SK-MEL-5 (cell line): Measurements from ENCODE around the gene EPHA8. TPM values are rescaled to one million over a fixed set of nuclear protein-coding genes. Genes with fewer than 3 reads are reported as not detected.

ENCODE experiments used
- DNase-seq: peaks from one replicate; pipeline ENCODE4 v3.0.0-alpha.2; 2016; ENCODE audit warnings: low read depth, low spot score
- in situ Hi-C: cut with HindIII; loops from 2 replicates; pipeline ENCODE4 v1.10.0; 2016; ENCODE audit warnings: low sequenced_read_pairs, high pct_unique_total_duplicates, low pct_unique_long_range_greater_than_20kb
- polyA plus RNA-seq, 2 experiments: library from polyadenylated mRNA; depleted of rRNA; stranded (reverse); fragments of >200 nt; gene quantifications; 2 replicates each; pipeline ENCODE4 v1.2.3, GENCODE V29; 2015
- total RNA-seq: library from RNA; depleted of rRNA; stranded (reverse); fragments of >200 nt; shearing (Covaris generic); gene quantifications from 2 replicates; pipeline ENCODE4 v1.2.3, GENCODE V29; 2014; rRNA removed

The EPHA8 gene
- 0.29 TPM in 1 of 2 replicates, not detected in the other for total RNA-seq
- 0.21 TPM in 1 of 2 replicates, not detected in the other for polyA plus RNA-seq (2015; cell fraction: cytosol; rRNA removed)
- polyA plus RNA-seq (2015; cell fraction: nucleus; rRNA removed), result not detected in 2 replicates

DNA sequence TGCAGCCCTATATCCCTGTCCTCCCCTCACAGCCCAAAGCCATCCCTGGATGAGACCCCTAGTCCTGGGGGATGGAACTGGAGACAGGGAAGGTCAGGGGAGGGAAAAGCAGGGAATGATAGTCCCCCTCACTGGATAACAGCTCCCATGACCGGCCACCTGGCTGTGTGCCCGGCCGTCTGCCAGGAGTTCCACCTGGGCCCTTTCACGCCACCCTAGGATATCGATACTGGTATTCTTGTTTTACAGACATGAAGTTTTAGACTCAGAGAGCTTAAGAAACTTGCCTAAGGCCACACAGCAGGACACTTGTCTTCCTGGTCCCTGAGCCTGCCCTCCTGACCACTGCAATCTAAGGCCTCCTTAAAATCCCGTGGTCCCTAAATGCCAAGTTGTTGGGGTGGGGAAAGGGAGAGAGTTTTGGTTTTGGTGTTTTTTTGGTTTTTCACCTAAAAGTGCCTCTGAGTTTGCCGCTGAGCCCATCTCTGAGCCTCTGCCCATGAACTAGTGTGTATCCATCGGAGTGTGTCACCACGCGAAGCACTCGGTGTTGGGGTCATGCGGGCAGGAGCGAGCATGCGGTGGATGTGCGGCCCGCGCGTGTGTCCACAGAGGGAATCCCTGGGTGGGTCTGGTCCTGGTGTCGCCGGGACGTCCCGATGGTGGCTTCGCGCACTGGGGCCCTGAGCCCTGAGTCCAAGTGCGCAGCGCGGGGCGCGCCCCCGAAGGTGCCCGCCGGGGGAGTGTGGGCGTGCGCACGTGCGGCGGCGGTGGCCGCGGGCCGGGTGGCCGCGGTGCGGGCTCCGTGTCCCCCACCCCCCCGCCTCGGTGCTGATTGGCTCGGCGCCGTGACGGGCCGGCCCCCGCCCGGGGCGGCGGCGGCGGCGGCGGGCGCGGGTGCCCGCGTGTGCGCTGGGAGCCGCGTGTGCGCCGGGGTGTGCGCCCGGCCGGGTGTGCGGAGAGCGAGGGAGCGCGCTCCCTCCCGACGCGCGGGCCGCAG lies at the start of gene EPHA8:
Gene EPHA8 (plus strand): TSS at position 906 of the 1,000 bp plus-strand sequence. CDS start 147 bp downstream, outside the sequence.
- in situ Hi-C loops, result no loop called here
- DNase-seq, result no peak

- in situ Hi-C loops, result no loop called here
- no peak for DNase-seq
Measured at GRCh38 chr1:22516906-22517571, 46.2 kb upstream of the EPHA8 start.

GRCh38 chr1:22517956-22518355 lies 45.3 kb upstream of the EPHA8 start:
- in situ Hi-C loops, result no loop called here
- no peak for DNase-seq

GRCh38 chr1:22518379-22518778 lies 44.9 kb upstream of the EPHA8 start:
- DNase-seq, result no peak
- in situ Hi-C loops, result no loop called here

DNA sequence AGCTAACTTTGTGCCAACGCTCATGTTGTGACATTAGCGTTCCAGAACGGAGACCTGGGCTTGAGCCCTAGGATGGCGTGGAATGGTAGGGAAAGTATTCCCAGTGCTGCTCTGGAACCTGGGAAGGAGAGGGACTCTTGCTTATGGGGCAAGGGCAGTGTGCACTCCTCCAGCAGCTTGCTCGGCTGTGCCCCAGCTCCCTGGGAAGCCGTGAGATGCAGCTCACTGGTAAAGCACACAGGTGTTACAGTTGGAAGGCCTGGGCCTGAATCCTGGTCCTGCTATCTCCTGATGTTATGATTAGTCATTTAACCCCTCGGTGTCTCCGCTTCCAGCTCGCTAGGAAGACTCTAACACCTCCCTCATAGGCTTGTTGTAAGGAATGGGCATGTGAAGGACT lies 42.4 kb upstream of the EPHA8 start:
- DNase-seq, result no peak
- in situ Hi-C loops, result no loop called here

GRCh38 chr1:22521692-22522091 lies 41.6 kb upstream of the EPHA8 start:
- in situ Hi-C loops, result no loop called here
- DNase-seq, result no peak

DNA sequence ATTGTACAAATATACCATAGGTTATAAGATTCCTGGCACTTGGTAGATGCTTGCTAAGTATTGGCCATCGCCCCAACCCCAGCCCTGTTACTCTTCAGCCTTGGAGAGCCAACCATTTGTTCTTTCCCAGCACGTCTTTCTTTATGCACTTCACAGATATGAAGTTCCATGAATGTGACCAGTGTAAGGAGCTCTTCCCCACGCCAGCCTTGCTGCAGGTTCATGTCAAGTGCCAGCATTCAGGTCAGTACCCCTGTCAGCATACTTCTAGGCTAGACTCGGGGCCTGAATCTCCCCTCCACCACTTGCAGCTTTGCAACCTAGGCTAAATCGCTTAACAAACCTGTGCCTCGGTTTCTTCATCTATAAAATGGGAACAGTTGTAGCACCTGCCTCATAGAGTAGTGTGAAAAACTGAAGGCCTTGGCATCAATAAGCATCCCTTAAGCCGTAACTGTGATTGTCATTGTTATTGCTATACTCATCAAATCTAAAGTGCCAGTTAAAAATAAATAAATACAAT lies 41.0 kb upstream of the EPHA8 start:
- no peak for DNase-seq

GRCh38 chr1:22524481-22524880 lies 38.8 kb upstream of the EPHA8 start:
- in situ Hi-C loops, result no loop called here
- no peak for DNase-seq

More for the DNA sequence above, 41.0 kb upstream of the EPHA8 start:
- in situ Hi-C loops, result no loop called here

- in situ Hi-C loops, result no loop called here
- no peak for DNase-seq
Measured at GRCh38 chr1:22525211-22525610, 38.1 kb upstream of the EPHA8 start.

DNA sequence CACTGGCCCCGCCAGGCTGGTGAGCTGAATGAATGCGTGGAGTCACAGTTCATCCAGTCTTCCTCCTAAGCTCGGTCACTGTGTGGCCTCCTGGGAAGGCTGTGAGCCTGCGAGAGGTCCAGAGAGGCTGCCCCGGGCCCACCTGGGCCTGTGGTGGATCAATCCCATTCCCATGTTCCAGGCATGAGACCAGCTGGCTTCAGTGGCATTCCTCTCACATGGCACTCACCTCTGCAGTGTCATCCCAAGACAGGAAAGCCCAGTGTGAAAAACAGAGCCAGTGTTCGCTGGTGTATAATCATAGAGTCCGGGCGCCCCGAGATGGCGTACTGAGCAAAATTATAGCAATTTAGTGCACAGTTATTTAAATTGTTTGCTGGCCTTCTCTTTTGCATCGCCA lies 37.6 kb upstream of the EPHA8 start:
- in situ Hi-C loops, result no loop called here
- no peak for DNase-seq

GRCh38 chr1:22526098-22526497 lies 37.2 kb upstream of the EPHA8 start:
- in situ Hi-C loops, result no loop called here
- no peak for DNase-seq

DNA sequence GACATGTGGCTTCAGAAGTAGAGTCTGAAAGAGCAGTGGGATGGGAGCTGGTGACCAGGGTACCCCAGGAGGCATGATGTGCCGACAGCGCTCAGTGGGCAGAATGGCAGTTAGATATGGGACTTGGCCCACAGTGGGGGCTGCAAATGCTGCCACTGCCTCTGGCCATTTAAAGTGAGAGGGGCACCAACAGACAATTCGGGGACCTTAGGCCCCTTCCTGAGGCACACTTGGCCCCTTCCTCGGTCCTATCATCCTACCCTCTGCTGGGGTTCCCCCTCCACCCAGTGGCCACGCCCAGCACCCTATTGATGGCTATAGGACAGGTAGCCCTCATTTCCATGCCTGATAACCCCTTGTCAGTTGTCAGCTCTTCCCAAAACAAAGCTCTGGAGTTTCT lies 36.6 kb upstream of the EPHA8 start:
- DNase-seq, result no peak
- in situ Hi-C loops, result no loop called here

DNA sequence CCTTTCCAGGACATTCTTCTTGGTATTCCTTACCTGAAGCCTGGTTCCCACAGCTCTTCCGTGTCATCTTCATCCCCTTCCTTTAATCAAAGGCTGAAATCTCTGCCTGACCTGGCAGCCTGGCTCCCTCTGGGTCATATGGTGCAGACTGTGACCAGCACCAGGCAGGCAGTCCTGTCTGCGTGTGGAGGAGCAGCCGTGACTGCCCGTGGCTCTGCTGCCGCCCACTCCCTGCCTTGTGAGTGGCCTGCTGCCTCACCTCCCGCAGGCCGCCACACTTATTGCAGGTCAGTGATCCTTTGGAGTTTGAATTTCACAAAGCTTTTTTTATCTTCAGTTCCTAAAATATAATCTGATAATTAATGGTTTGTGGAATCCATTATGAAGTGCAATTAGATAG lies 36.2 kb upstream of the EPHA8 start:
- DNase-seq, result no peak
- in situ Hi-C loops, result no loop called here

DNA sequence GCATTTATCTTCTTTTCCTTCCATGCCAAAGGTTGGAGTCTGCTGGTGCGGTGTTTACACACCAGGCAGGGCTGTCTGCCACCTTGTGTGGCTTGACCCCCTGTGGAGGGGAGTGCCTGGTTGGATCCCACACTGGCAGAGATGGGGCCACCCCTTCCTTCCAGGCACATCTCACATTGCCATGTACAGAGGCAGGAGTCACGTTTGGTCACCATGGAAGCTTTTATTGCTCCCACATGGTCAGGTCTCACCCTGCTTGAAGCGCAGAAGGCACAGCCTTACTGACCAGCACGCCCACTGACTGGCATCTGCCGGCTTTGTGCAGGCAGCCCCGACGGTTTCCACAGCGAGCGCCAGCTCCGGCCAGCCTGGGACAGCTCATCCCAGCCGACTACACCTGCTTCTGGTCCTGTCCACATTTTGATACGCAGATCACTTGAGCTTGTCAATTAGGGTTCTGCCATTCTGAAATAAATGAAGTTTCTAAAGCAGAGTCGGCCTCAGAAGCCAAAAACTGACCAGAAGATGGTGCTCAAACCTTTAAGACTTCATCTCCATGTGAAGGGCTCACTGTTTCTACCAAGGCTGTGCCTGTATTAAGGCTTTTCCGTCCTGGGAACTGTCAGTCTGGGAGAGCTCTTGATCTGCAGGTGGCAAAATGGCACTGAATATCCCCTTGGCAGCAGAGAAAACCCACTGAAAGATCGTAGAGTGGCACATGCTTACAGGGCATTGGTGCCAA lies 35.6 kb upstream of the EPHA8 start:
- in situ Hi-C loops, result no loop called here
- peak; percentile 50 for DNase-seq

- in situ Hi-C loops, result no loop called here
- DNase-seq, result no peak
Measured at GRCh38 chr1:22528451-22528850, 34.8 kb upstream of the EPHA8 start.

DNA sequence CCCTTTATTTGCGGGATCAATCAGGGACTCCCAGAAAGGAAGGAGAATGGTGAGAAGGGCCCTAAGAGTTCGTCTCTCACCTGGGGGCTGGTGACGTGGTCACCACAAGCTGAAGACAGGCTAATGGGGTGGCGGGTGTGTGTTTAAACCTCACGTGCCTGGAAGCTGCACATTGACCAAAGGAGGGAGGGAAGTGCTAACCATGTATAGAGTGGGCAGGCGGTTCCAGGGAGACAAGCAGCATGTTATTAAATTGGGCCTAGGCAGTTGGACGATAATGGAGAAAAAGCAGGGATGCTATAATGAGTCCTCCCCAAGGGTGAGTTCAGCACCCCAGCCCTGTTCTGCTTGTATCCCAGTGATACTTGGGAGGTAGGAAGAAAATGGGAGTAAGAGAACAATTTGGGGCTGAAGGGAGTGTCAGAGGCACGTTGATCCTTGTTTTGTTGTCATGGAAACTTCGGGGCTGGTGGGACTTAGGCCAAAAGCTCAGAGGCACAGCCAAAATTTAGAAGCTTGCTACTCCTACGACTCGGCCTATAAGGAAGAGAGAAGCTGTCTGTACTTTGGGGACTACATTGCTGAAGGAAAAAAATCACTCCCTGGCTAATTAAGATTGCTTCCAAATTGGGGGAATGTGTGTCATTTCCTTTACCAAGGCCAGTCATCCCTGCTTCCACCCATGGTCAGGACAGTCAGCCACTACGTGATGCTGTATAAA lies 33.2 kb upstream of the EPHA8 start:
- no peak for DNase-seq
- in situ Hi-C loops, result no loop called here

- no peak for DNase-seq
- in situ Hi-C loops, result no loop called here
Measured at GRCh38 chr1:22530715-22531114, 32.6 kb upstream of the EPHA8 start.
